Left renal cortex interstitium (tissue), 4 donors: ENCODE data around the gene CLIP4. TPM values are rescaled to one million over a fixed set of nuclear protein-coding genes. Genes with fewer than 3 reads are reported as not detected.

Experiments
- DNase-seq, 4 donors: peaks; one replicate each; pipeline ENCODE4 v3.0.0-alpha.2; 2013; ENCODE audit warnings: low read depth in 4 of 4, low spot score in 2 of 4, missing footprints in 1 of 4
- polyA plus RNA-seq, 4 donors: library from polyadenylated mRNA; unstranded; fragments of 120-200 nt; gene quantifications; one replicate each; pipeline ENCODE4 v1.2.1, GENCODE V29; 2013; ENCODE audit not compliant: insufficient read length in 4 of 4

CLIP4 gene
- polyA plus RNA-seq, 4 donors: 13.8 to 26.2 (median 18.1) TPM

GRCh38 chr2:29184531-29184930 is 69.3 kb downstream of the CLIP4 start:
- no peak for DNase-seq

GRCh38 chr2:29186817-29187216 is 71.6 kb downstream of the CLIP4 start:
- DNase-seq: no peak

DNA sequence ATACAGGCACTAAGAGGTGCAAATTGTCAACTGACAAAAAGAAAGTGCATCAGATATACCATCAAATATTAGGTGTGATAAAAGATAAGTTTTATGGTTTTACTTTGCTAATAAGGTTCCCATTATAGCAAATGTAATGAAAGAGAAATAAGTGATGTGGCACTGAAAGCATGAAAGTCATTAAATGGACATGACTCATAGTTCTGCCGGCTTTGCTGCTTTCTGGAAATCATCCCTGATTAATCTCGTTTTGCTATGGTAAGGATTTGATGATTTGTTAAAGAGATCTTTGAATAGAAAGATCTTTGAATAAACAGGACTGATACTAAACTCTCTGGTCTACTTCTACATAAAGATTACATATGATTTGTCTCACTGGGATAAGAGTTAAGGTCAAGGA is 72.7 kb downstream of the CLIP4 start:
- DNase-seq: no peak

DNA sequence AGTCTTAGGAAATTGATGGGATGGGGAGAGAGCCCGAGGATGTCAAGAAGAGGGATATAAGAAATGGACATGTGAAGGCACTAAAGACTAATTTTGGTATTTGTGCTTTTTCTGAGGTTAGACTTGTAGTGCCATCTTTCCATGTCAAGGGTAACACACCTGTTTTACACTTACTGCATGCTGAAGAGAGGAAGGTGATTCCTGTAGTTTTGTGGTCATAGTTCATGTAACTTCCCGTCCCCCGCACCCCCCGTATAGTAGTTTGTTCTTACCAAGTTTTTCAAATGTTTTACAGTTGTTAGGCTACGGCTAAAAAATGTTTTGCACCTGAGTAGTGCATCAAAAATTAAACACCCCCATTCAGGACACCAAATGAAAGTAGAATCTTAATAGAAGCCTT is 73.8 kb downstream of the CLIP4 start:
- DNase-seq: no peak

DNA sequence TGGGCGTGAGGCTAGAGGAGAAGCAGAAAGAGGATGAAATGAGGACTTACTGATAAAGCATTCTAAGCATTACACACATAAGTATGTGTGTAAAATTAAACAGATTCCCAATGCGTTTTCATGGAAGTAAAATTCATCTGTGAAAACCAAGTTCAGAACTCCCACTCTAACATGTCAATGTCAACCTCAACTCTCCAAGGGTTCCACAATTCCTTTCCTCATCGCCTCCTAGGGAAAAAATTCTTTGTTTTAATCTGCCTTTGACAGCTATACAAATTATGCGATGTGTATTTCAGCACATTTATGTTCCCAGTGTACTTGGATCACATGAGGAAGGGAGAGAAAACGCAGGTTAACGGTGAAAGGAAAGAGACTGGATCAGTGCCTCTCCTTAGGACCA is 76.6 kb downstream of the CLIP4 start:
- no peak for DNase-seq

- DNase-seq: no peak
Measured at GRCh38 chr2:29192526-29192925, 77.3 kb downstream of the CLIP4 start.

DNA sequence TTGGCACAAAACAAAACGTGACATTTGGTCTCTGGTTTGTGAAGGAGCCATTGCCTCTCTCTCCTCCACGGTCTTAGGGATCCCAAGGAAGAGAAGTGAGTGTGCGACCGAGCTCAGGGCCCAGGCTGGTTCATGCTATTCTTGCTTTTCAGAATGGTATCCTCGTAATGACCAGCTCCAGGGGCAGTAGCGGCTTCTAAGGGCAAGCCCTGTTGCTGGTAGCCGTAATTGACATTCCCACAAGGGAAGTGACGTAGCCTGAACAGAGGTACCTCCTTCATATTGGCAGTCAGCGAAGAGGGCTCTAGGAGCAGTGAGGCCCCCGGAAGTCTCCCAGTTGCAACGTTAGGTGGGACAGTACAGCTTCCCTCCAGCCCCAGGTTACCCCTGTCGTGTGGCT is 77.9 kb downstream of the CLIP4 start:
- no peak for DNase-seq

GRCh38 chr2:29193681-29194080 is 78.5 kb downstream of the CLIP4 start:
- DNase-seq: no peak

GRCh38 chr2:29195796-29196195 is 80.6 kb downstream of the CLIP4 start:
- no peak for DNase-seq

- peak in 2 of 4 donors; percentile 18 to 55 for DNase-seq
Measured at GRCh38 chr2:29196792-29197788, 81.9 kb downstream of the CLIP4 start.

- DNase-seq: no peak
Measured at GRCh38 chr2:29201979-29202378, 86.8 kb downstream of the CLIP4 start.

DNA sequence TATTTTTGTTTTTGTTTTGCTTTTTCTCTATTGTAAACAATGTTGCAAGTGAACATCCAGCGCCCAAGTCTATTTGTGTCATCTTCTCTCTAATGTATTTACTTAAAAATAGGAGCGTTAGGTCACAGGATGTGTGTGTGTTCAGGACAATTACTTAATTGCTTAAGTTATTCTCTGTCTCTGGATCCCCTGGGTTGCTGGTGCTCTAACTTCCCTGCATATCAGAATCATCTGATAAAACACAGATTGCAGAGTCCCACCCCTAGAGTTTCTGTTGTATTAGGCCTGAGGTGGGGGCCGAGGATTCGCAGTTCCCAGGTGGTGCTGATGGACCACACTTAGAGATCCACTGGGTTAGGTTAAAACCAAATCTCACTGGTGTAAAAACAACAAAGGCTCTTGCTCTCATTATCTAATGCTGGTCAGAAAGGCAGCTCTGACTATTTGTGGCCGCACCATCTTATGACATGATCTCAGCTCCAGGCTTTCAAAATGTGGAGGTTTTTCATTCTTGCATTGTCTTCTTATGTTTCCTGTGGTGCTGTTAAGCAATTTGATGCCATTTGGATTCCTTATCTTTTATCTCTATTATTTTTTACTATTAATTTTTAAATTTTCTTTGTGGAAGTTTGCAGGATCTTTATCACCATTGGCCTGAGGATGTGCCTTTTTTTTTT is 87.7 kb downstream of the CLIP4 start:
- no peak for DNase-seq

- DNase-seq: no peak
Measured at GRCh38 chr2:29206941-29207340, 91.7 kb downstream of the CLIP4 start.

DNA sequence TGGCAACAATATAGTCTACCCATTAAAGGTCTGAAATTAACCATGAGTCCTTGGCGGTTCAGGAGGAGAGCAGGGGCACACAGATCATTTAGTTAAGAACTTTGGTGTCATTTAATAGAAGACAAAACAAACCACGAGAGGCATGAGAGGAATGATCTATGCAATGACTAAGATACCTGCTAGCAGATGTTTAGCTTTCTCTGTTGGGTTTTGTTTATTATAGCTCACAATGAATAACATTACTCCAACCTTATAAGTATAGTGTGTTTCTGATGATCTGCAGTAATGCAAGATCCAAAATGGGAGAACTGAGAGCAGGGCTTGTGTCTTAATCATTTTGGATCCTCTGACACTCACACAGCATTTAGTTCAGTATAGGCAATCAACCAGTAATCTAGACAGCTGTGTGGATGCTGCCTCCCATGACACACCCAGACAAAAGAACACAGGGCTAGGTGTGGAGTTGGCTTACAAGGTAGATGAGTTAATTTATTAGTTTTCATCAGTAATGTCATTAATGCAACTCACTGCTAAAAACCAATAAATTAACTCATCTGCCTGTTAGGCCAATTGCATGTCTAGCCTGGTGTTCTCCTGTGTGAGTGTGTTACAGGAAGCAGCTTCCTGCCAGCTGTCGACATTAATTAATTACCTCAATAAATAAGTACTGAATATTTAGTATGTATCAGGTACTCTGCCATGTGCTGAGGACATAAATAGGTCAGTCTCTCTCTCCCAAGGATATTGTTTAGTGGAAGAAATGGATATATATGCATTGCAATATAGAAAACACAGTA is 92.3 kb downstream of the CLIP4 start:
- DNase-seq: no peak

DNA sequence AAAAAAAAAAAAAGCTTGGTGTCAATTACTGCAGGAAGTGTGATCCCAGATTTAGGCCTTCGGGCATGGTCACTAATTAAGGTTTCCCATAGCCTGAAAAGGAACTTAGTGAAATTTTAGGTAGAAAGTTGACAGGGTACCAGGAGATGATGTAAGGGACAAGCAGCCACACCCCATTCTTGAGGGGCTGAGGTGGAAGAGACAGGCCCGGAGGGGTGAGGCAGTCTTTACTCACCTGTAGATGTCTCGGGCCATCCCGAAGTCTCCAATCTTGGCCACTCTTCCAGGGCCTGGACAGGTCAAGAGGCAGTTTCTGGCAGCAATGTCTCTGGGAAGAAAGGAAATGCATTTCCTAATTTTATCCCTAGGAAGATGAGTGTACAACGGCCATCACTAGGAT is 94.3 kb downstream of the CLIP4 start:
- no peak for DNase-seq

DNA sequence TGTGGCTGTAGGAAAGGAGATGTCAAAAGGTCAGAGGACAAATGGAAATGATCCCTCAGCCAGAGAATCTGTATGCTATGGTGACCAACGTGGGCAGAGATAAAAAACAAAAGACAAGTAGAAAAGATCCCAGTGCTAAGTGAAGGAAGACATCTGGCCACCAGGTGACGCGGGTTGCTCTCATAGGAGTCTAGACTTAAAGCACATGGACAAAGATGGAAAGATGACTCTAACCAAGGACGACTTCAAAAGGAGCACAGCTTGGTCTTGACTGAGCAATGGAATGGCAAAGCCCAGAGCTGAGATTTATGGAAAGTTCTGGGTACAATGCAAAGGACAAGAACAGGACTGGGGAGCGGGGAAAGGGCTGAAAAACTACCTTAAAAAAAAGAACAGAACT is 96.8 kb downstream of the CLIP4 start:
- DNase-seq: no peak

GRCh38 chr2:29213888-29214291 is 98.7 kb downstream of the CLIP4 start:
- DNase-seq: no peak

DNA sequence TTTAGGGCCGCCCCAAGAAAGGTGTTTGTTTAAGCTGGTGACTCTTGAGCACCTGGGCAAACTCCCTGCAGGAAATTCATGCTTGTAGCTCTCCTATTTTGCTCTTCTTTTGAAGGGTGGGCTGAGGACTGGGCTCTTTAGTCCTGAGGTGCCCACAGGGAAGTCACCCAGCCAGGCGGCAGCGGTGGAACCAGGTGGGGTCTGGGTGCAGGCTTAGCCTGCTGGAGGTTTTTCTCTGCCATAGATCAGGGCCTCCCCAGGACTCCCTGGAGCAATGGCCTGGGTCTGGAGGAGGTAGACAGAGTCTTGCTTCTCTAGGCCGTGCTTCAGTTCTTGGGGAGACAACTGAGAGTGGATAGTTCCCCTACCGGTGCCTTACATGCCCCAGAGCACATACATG is 99.9 kb downstream of the CLIP4 start:
- DNase-seq: no peak

DNA sequence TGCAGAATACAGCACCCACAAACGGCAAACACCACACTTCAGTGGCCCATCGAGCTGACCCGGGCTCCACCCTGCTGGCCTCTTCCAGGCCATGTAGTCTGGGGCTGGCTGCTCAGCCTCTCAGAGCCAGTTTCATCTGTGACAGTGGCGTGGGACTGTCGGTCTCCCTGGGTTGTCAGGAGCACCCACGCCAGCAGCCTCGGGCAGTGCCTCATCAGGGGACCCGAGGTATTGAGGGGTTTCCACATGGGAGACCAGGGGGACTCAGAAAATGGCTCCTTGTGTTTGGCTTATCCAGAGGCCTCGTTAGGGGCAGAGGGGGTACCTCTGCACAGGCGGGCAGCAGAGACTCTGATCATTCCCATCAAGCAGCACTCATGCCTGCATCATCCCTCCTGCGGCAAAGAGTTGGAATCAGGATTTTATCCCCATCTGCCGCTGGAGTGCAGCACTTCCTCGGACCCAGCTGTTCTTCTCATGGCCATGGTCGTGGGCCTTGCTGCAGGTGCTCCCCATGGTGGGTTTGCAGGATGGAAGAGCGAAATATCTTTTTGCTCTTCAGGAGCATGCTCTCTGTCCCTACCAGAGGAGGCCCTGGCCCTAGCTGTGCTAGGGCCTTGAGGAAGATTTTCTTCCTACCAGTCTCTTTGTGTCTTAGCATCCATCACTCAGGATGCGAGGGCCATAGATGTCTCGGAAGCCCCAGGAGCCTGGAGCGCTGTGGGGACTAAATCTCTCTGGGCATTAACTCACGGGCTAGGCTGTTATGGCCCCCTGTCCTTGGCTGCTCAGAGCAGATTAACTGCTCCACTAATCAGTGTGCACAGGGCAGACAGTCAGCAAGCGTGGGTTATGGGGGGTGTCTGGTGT is 100.8 kb downstream of the CLIP4 start:
- DNase-seq: no peak

DNA sequence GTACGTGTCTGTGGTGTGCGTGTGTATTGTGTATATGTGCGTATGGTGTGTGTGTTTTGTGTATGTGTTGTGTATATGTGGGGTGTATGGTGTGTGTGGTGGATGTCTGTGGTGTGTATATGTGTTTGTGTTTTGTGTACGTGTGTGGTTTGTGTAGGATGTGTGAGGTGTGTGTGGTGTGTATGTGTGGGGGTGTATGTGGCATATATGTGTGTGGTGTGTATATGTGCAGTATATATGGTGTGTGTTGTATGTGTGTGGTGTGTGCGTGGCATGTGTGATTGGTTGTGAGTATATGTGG is 101.3 kb downstream of the CLIP4 start:
- DNase-seq: no peak
